ENCODE data around the gene SCCPDH.

The SCCPDH gene, protein sequence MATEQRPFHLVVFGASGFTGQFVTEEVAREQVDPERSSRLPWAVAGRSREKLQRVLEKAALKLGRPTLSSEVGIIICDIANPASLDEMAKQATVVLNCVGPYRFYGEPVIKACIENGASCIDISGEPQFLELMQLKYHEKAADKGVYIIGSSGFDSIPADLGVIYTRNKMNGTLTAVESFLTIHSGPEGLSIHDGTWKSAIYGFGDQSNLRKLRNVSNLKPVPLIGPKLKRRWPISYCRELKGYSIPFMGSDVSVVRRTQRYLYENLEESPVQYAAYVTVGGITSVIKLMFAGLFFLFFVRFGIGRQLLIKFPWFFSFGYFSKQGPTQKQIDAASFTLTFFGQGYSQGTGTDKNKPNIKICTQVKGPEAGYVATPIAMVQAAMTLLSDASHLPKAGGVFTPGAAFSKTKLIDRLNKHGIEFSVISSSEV

DNA sequence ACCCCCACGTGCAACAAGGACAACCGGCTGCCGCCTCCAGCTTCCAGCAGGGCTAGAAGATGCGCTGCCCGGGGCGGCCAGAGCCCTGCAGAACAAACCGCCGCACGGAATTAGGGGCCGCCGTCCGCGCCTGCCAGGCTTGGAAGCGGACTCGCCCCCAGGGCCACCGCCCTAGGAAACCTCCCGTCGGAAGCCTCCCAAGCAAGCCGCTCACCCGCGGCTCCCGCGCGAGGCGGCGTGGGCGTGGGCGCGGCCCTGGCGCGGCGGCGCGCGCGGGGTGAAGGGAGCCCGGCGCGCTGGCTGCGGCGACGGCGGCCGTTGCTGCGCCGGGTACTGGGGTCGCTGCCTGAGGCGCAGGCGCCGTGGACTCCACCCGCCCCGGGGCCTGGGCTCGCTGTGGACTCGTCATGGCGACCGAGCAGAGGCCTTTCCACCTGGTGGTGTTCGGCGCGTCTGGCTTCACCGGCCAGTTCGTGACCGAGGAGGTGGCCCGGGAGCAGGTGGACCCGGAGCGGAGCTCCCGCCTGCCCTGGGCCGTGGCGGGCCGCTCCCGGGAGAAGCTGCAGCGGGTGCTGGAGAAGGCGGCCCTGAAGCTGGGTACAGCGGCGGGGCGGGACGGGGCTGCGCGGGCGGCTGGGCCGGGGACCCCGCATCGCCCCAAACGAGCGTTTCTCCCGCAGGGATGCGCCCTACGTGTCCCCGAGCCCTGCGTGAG lies at the start of gene SCCPDH:
Gene SCCPDH, plus strand, starts transcription at position 394 of the 715 bp plus-strand sequence. Its CDS starts 14 bp downstream, at position 408.
- in situ Hi-C loops (cut with MboI; ENCODE audit: low sequenced_read_pairs) = no loop called here

DNA sequence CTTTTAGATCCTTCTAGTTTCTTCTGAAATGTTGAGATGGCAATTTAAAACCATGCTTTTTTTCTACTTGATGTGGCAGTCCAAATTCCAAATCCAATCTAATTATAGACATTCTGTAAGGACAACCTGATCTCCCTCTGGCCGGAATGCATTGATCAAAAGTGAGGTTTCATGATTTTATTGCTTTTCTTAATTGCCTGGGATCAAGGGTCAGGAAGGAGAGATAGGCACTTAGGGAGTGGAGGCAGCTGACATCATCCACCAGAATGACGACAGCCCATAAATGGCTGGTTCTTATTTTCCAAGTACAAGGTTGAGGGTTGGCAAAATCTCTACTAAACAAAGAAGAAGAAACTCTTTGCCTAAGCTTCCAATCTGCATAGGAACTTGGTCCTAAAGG lies 46.4 kb upstream of the SCCPDH start:
- in situ Hi-C loops (cut with MboI; ENCODE audit: low sequenced_read_pairs) = no loop called here

DNA sequence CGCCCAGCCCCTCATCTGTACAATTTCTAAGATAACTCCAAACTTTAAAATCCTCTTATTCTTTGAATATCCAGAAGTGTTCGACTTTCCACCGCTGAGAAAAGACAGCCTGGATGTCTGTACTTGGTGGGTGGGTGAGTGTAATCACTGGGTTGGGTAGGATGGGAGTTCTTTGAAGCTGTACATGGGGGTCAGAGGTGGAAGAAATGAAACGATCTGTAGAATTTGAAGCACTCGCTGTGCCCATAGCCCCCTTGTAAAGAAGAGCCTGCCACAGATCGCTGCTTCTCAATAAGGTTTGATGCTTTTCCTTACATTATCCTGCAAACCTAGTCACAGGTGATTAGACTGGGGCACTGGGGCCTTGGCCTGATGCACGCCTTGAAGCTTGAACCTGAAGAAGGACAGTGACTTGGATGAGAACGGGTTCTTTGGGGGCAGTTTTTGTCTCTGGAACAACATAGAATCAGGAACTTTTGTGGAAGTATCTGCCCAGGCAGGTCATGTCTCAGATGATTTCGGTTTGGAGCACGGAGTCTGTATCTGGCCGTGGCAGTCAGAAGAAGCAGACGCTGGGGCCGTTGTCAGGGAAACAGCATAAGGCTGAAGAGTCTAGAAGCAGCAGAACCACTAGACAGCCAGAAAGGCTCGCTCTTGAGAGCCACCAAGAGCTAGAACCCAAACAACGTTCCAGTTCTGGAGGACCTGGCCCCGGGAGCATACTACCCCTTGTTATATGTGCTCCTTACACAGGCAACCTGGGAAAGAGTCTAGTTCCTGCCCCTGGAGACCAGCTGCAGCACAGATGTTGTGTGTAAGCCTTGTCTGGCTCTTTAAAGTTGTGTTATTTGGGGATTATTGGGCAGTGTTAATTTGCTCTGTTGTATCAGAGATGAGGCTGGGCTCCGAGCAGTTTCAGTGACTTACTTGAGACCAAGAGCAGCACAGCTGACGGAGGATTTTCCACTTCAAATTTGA lies 45.1 kb upstream of the SCCPDH start:
- in situ Hi-C loops (cut with MboI; ENCODE audit: low sequenced_read_pairs) = no loop called here

DNA sequence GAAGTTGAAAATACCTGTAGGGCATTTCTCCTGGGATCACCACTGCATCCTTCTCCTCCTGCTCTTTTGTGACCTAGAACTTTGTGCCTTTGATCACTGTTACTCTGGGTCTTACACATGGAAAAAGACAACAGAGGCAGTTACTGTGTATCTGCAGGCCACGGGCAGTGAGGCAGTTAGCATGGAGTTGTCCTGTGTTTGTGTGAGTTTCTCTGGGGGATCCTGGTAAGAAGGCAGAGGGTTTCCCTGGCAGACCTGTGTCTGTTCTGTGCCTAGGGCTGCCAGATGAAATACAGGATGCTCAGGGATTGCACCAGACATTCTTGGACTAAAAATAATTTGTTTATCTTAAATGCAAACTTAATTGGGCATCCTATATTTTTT lies 44.4 kb upstream of the SCCPDH start:
- in situ Hi-C loops (cut with MboI; ENCODE audit: low sequenced_read_pairs) = no loop called here

DNA sequence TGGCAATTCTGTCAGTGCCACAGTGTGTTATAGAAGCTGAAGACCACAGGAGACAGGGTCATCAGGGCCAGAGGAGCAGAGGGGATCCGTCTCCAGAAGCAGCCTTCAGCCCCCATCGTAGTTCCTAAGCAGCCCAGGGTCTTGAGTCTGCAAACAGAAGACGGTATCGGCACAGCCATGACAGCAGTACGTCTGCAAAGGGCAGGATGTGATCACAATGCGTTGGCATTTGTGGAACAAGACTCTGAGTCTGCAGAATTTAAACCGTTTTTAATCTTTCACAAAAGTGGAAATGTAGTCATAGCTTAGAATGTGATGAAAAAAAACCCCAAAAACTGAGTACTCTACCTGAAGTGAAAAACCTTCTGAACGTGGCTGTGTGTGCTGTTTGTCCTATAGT lies 44.0 kb upstream of the SCCPDH start:
- in situ Hi-C loops (cut with MboI; ENCODE audit: low sequenced_read_pairs) = no loop called here

DNA sequence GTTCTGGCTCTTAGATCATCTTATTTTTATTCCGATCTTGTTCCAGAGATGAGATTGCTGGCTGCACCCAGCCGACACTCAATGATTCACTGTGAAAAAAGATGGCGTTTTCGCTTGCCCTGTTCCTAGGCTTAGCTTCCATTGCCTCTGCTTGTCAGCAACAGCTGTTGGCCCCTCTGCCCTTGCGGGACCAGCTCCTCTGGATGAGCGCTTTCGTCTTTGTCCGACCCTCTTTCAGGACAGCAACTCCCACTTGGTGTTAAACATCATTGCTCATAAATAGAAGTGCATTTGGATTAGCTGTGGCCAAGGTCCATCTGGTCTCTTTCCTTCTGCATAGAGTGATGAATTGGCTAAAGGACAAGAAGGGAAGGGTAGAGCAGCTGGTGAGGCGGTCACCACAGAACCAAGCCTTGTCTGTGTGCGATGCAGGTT lies 43.5 kb upstream of the SCCPDH start:
- in situ Hi-C loops (cut with MboI; ENCODE audit: low sequenced_read_pairs) = no loop called here

DNA sequence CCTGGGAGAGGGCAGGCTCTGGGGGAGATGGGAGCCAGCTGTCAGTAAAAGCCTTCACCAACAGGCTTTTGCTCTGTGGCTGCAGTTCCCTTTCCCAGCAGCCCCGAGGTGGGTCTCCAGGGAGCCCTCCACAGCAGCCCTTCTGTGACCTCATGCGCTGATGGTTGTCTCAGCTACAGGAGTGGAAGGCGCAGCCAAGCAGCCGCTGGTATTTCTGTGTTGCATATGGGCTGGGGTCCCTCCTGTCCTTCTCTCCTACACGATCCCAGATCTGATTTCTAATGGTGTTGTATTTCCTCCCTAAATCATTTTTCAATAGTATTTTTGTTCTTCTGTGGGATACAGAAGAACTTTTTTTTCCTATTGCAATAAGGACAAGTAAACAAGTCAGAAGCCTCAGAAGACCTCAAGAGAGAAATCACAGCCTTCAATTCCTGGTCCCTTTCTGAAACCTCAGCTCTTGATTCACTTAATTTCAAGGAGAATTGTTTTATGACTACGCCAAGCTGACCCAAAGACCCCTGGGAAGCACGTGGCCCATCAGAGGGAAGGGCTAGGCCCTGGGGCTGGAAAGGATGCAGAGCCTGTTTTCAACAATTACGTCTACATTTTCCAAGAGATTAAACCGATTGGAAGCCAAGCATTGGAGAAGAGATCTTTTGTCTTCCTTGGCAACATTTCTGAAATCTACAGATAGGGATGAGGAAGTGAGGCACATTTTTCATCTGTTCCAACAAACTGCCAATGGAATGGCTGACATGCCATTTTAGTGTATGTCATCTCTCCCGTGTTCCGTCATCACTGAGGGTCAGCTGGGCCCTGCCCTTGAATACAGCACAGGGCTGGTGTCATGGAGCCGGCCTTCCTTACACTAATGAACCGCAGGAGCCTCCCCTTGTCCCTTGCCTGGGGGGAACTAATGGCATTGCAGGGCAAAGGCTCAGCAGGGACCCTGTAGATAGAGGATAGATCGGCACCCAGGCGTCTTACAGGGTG lies 42.0 kb upstream of the SCCPDH start:
- in situ Hi-C loops (cut with MboI; ENCODE audit: low sequenced_read_pairs) = no loop called here

DNA sequence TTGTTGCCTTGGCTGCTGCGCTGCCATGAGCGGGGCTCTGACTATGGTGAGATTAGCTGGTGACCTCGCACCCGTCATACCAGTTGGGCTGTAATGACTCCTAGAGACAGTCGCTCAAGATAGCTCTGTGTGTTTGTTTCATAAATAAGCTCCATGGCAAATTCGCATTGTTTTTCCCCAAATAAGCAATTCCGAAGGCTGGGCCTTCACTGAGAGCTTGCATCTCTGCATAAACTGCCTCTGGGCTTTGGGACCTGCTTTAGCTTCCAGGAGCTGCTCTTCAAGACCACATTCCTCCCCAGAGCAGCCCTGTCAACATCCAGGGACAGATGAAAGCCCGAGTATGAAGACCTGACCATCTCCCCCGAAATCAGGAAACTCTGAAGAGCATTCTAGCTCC lies 40.7 kb upstream of the SCCPDH start:
- in situ Hi-C loops (cut with MboI; ENCODE audit: low sequenced_read_pairs) = no loop called here

DNA sequence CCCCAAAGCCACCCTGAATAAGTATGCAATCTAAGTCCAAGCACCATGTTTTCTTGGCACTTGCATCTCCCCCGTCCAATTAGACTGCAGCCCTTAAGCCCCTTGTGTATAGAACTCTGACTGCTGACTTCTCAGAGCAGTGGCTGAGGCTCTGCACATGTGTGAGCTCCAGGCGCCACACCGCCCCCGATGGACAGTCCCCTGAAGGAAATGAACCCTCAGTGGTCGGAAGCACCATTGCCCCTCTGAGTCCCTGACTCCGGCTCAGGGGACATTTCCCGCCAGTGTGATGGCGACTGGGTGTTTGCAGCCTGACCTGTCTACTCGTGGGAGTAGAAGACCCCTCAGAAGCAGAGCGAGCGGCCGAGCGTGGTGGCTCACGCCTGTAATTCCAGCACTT lies 37.2 kb upstream of the SCCPDH start:
- in situ Hi-C loops (cut with MboI; ENCODE audit: low sequenced_read_pairs) = no loop called here

DNA sequence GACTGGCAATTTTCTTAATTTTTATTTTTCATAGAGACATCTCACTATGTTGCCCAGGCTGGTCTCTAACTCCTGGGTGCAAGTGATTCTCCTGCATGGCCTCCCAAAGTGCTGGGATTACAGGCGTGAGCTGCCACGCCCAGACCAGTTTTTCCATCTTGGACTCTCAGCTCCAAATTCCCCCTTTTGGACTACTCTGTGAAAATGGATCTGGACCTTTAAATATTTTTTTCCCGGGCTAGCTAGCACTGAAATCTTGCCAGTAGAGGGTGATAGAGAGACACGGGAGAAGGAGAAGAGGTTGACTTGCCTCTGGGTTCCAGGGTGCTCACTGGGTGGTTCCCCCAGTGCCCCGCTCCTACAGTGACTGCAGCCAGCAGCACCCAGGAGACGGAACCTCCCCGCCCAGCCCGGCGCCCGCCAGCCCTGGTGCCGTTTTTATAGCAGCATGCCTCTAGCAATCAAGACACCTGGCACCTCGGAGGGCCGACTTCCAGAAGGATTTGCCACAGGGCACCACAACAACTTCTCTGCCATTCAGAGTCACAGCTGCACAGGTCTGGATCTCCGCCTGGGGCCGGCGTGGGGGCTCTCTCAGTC lies 34.7 kb upstream of the SCCPDH start:
- in situ Hi-C loops (cut with MboI; ENCODE audit: low sequenced_read_pairs) = loop anchor here (10.0 kb wide), 1 partner anchor 275 kb away; no protein-coding TSS in a partner anchor

DNA sequence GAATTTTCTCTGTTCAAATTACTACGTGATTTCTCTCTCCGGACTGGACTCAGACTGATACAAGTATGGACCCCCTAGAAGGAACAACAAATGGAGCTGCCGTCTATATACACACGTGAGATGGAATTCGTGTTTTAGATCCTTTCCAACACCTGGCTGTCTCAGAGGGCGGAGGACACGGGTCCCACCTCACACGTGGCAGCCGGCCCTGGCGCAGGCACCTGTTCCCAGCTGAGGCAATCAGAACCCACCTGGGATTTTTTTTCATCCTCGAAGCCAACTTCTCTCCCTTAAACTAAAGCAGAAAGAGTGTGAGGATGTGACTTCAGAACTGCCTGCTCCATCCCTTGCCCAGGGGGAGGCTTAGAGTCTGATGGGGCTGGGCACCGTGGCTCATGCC lies 34.1 kb upstream of the SCCPDH start:
- in situ Hi-C loops (cut with MboI; ENCODE audit: low sequenced_read_pairs) = loop anchor here (10.0 kb wide), 1 partner anchor 275 kb away; no protein-coding TSS in a partner anchor

DNA sequence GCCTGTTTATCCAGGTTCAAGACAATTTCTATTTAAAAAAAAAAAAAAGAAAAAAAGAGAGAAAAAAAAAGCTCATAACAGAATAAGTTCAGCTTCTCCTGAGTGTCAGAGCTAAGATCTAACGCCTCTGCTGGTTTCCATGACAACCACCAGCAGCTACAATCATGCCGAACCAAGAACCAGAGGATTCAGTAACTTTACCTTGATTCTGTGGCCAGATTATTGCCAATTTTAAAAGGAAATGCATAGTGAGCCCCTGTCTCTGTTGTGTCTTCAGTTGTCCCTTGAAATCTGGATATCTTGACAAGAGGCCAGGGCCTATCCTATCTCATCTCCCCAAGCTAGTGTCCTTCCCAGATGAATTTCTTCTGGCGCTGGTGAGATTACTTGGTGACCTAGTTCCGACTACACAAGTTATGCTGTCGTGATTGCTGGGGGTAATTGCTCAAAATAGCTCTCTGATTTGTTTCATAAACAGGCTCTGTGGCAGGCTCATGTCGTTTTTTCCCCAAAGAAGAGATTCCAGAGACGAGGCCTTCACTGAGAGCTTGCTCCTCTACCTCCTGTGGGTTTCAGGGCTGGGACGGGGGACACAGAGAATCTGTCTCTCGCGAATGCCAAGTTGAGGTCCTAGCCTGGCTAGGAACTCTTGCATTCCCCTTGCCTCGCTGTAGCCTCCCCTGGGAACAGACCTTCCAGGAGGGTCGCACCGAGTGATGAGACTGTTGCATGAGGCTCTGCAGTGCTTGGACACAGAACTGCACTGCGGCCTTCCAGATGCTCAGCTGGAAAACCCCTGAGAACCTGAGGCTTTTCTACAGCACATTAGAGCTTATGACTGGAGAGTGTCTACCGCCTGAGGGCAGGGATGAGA lies 32.4 kb upstream of the SCCPDH start:
- in situ Hi-C loops (cut with MboI; ENCODE audit: low sequenced_read_pairs) = loop anchor here (10.0 kb wide), 1 partner anchor 273 kb away; no protein-coding TSS in a partner anchor

DNA sequence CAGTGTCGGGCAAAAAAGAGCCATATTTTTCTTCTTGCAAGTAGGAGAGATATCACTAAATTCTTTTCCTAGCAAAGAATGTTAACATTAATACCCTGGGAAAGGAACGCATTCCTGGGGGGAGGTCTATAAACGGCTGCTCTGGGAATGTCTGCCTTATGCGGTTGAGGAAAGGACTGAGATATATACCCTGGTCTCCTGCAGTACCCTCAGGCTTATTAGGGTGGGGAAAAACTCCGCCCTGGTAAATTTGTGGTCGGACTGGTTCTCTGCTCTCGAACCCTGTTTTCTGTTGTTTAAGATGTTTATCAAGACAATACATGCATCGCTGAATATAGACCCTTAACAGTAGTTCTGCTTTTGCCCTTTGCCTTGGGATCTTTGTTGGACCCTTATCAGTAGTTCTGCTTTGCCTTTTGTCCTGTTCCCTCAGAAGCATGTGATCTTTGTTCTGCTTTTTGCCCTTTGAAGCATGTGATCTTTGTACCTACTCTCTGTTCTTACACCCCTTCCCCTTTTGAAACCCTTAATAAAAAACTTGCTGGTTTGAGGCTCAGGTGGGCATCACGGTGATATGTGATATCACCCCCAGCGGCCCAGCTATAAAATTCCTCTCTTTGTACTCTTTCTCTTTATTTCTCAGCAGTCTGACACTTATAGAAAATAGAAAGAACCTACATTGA lies 29.9 kb upstream of the SCCPDH start:
- in situ Hi-C loops (cut with MboI; ENCODE audit: low sequenced_read_pairs) = loop anchor here (10.0 kb wide), 1 partner anchor 270 kb away; no protein-coding TSS in a partner anchor

DNA sequence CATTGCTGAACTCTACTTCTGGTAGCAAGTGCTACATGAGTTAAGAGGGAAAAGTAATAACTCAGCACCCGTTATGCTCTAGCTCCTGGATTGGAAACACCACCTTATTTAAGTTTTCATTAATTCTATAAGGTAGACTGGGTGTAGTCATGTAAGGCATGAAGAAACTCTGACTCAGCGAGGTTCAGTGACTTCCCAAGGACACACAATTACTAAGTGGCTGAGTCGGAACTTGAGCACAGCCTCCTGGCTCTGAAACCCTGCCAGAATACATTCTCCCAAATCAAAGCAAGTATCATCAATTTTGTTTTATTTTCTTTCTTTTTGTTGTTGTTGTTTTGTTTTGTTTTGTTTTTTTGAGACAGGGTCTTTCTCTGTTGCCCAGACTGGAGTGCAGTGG lies 29.1 kb upstream of the SCCPDH start:
- in situ Hi-C loops (cut with MboI; ENCODE audit: low sequenced_read_pairs) = loop anchor here (10.0 kb wide), 1 partner anchor 270 kb away; no protein-coding TSS in a partner anchor

DNA sequence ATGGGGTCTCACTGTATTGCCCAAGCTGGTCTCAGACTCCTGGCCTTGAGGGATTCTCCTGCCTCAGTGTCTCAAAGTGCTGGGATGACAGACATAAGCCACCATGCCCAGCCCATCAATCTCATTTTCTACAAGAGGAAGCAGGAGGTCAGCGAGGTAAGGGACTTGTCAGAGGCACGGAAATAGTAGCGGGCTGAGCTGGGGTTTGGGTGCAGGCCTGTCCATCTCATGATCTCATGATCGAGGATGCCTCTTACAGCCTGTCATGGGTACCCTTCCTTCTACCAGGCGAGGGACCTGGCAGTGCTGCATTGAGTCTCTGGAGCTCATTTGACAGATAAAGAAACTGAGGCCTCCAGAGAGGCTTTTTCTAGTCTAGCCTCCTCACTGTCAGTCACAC lies 28.5 kb upstream of the SCCPDH start:
- in situ Hi-C loops (cut with MboI; ENCODE audit: low sequenced_read_pairs) = loop anchor here (10.0 kb wide), 1 partner anchor 269 kb away; no protein-coding TSS in a partner anchor

DNA sequence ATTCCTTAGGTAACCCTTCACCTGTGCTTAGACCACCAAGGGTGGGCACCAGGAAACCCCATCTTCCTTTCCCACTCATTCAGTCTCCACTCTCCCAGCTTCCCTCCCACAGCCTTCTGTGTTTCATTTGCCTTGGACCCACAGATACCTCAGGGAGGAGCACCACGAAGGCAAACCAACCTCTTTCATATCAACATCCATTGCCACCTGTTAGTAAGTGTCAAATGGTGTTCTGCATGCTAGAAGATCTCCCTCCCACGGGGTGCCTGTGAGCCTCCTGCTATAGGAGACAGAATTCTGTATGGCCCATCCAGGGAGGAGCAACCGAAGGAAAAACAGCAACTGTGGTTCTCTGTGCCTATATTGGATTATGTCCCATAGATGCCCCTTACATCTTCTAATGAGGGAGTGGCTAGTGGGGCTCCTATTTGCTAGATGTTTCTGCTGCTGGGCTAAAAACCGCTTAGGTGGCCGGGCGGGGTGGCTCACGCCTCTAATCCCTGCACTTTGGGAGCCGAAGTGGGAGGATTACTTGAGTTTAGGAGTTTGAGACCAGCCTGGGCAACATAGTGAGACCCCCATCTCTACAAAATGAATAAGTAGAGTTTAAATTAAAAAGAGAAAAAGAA lies 25.6 kb upstream of the SCCPDH start:
- in situ Hi-C loops (cut with MboI; ENCODE audit: low sequenced_read_pairs) = loop anchor here (10.0 kb wide), 1 partner anchor 266 kb away; no protein-coding TSS in a partner anchor
